ENCODE measurements around the gene MCM6.

GRCh38 chr2:135894930-135895329 lies 18.7 kb upstream of the MCM6 start:
- TF ChIP-seq, protein P1, sequence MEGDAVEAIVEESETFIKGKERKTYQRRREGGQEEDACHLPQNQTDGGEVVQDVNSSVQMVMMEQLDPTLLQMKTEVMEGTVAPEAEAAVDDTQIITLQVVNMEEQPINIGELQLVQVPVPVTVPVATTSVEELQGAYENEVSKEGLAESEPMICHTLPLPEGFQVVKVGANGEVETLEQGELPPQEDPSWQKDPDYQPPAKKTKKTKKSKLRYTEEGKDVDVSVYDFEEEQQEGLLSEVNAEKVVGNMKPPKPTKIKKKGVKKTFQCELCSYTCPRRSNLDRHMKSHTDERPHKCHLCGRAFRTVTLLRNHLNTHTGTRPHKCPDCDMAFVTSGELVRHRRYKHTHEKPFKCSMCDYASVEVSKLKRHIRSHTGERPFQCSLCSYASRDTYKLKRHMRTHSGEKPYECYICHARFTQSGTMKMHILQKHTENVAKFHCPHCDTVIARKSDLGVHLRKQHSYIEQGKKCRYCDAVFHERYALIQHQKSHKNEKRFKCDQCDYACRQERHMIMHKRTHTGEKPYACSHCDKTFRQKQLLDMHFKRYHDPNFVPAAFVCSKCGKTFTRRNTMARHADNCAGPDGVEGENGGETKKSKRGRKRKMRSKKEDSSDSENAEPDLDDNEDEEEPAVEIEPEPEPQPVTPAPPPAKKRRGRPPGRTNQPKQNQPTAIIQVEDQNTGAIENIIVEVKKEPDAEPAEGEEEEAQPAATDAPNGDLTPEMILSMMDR (conservative IDR thresholded peaks at IDR 0.05; ENCODE audit: low read depth, low read length): no peak
- no peak for TF ChIP-seq EZH2 (IDR thresholded peaks at IDR 0.05; ENCODE audit: borderline replicate concordance, low read depth, low read length, poor library complexity, severe bottlenecking)

Data from A673 (cell line).